Activated T-helper 1 cell treated with anti-CD3 and anti-CD28 coated beads, Interleukin-12 subunit alpha, Interleukin-12 subunit beta, Interleukin-2, Interleukin-4 antibody, amounts not matched to agents 30 ng/mL and 10 ng/mL and 1 ng/mL, durations not matched to agents 14 hours and 24 hours and 36 hours (primary cell): ENCODE results near the gene MIAT. TPM values are rescaled to one million over a fixed set of nuclear protein-coding genes. Genes with fewer than 3 reads are reported as not detected.

Experiments
- DNase-seq: peaks from one replicate; pipeline ENCODE4 v3.0.0; 2021; ENCODE audit warnings: low spot score
- H3K27ac Mint-ChIP-seq: one replicate; pipeline ENCODE4 v1.8.0; 2021; ENCODE audit warnings: mild to moderate bottlenecking, mixed read lengths
- H3K27me3 Mint-ChIP-seq: one replicate; pipeline ENCODE4 v1.8.0; 2022; ENCODE audit warnings: mild to moderate bottlenecking, moderate library complexity, mixed read lengths; ENCODE audit not compliant: insufficient read depth
- H3K36me3 Mint-ChIP-seq: one replicate; pipeline ENCODE4 v1.8.0; 2021; ENCODE audit warnings: low read depth, mixed read lengths
- H3K4me1 Mint-ChIP-seq: one replicate; pipeline ENCODE4 v1.8.0; 2021; ENCODE audit warnings: low read depth, mixed read lengths
- H3K4me3 Mint-ChIP-seq: one replicate; pipeline ENCODE4 v1.8.0; 2021; ENCODE audit warnings: mild to moderate bottlenecking, moderate library complexity, mixed read lengths
- H3K9me3 Mint-ChIP-seq: one replicate; pipeline ENCODE4 v1.8.0; 2021; ENCODE audit warnings: mixed read lengths
- intact Hi-C: fragments of 100-400 bp; cut with micrococcal nuclease; formaldehyde crosslinking; loops from one replicate; pipeline ENCODE4 v1.15.1; 2024
- total RNA-seq: library from RNA; stranded (reverse); gene quantifications from 2 replicates; pipeline ENCODE4 v1.2.3, GENCODE V29; 2022

MIAT gene
- total RNA-seq, 1 donor from 2014 or later, result 39.8 TPM

DNA sequence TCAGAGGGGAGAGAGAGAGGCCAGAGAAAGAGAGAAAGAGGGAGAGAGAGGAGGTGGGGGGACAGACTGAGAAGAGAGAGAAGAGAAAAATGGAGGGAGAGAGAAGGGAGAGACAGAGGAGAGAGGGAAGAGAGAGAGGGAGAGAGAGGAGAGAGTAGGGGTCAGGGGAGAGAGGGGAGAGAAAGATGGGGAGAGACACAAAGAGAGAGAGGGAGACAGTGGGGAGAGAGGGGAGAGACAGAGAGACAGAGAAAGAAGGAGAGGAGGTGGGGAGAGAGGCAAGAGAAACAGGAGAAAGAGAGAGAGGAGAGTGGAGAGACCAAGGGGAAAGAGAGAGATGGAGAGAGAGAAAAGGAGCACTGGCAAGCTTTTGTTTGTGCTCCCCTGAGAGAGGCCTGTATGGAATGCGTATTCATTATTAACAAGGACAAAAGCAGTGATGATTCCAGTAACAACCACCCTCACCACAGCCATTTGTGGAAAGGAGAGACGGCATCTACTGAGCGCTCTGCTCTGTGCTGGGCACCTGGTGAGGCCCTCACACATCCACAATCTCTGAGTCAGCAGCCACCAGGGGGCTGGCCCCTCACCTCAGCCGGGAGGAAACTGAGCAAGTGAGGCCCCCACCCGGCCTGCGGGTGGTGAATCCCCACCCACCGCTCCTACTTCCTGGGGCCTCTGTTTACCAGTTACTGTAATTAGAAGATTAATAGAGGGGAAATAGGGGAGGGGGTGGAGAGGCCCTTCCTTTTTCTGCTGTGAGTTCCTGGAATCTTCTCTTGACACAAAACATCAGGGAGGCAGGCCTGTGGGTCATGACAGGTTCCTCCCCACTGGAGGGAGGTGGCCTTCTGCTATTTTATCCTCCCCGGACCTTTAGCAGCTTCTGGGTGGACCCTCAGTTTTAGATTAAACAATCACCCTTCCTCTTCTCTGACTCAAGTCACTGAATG, 14.6 kb upstream of the MIAT start:
- Mint-ChIP-seq H3K9me3 (no peaks in the 10 kb centered on the region), H3K4me3 (peak overlapping the region; percentile 79), H3K36me3 (no peaks in the 10 kb centered on the region), H3K4me1 (peaks cover 81% of the 10 kb centered on the region), H3K27ac (peak overlapping the region; percentile 99), H3K27me3 (no peaks in the 10 kb centered on the region)
- peak; percentile 75 for DNase-seq
- intact Hi-C loops, result loop anchor here (1.0 kb wide), 1 partner anchor 30 kb away; no protein-coding TSS in a partner anchor

DNA sequence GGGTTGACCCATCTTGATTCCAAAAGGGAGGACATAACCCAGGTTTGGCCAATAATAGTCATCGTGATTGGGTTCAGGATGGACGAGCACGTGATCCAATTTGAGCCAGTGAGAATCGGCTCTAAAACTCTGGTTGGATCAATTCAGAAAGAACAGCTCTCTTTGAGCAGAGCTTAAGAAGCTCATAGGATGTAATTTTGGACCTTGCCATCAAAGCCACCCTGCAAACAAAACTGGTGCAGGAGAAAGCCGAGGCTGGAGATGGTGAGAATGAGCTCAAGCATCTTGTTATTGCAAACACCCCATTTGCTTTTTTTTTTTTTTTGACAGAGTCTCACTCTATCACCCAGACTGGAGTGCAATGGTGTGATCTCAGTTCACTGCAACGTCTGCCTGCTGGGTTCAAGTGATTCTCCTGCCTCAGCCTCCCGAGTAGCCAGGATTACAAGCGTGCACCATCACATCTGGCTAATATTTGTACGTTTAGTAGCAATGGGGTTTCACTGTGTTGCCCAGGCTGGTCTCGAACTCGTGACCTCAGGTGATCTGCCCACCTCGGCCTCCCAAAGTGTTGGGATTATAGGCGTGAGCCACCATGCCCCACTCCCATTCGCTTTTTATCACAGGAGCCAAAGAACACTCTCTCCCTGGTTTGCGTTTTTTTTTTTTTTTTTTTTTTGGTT, 13.8 kb upstream of the MIAT start:
- Mint-ChIP-seq H3K4me3 (peak overlapping the region; percentile 79), H3K27ac (peak overlapping the region; percentile 99), H3K27me3 (no peaks in the 10 kb centered on the region), H3K9me3 (no peaks in the 10 kb centered on the region), H3K36me3 (no peaks in the 10 kb centered on the region), H3K4me1 (peaks cover 89% of the 10 kb centered on the region)
- DNase-seq, result no peak
- intact Hi-C loops, result no loop called here

DNA sequence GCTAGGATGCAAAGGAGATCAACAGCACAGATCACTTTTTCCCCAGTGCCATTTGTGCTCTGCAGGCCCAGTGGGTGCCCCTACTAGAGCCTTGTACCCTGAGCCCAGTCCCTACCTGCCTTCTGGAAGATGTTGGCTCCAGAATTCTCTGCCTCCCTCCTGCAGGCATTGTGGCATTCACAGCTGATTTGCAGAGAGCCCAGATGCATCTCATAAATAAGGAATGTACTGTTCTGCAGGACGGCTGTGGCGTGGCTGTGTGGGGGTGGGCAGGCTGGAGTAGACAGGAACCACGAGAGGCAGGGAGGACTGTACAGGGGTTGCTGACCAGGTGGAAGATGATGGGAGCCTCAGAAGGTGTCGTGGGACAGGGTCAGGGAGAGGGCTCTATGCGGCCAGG, 11.2 kb upstream of the MIAT start:
- no peaks in the 10 kb centered on the region for H3K9me3 Mint-ChIP-seq
- no peak overlapping the region for H3K4me3 Mint-ChIP-seq
- peaks cover 97% of the 10 kb centered on the region for H3K4me1 Mint-ChIP-seq
- intact Hi-C loops, result no loop called here
- no peak for DNase-seq
- H3K27ac Mint-ChIP-seq, result no peak overlapping the region
- H3K36me3 Mint-ChIP-seq, result no peaks in the 10 kb centered on the region
- no peaks in the 10 kb centered on the region for H3K27me3 Mint-ChIP-seq

DNA sequence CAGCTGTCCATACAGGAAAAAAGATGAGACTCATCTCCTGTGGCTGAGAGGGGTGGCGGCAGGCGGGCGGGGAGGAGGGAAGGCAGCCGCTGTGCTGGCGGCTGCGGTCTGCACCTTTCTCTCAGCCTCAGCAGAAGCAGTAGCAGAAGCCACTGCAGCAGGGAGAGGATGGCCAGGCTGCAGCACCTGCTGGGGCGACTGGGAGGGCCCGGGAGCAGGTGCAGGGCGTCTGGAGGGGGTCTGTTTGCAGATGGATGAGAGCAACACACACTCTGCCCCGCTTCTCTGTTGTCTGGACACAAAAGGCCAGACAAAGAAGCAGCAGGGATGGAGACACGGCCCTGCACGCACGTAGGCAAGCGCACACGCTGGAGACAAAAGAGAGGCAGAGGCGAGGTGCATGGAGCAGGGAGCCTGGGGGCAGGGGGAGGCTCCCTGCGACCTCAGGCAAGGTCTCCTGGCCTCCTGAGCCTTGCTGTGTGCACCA, 9.3 kb upstream of the MIAT start:
- Mint-ChIP-seq H3K36me3 (no peaks in the 10 kb centered on the region), H3K27ac (peak overlapping the region; percentile 69), H3K9me3 (no peaks in the 10 kb centered on the region), H3K4me1 (peaks cover 85% of the 10 kb centered on the region), H3K27me3 (peaks cover 2% of the 10 kb centered on the region), H3K4me3 (peak overlapping the region; percentile 69)
- intact Hi-C loops, result no loop called here
- DNase-seq, result peak; percentile 40

GRCh38 chr22:26648528-26649388, 8.6 kb upstream of the MIAT start:
- Mint-ChIP-seq H3K9me3 (no peaks in the 10 kb centered on the region), H3K4me1 (peaks cover 78% of the 10 kb centered on the region), H3K27ac (peak overlapping the region; percentile 35), H3K27me3 (peaks cover 9% of the 10 kb centered on the region), H3K4me3 (peak overlapping the region; percentile 69), H3K36me3 (no peaks in the 10 kb centered on the region)
- DNase-seq, result no peak
- intact Hi-C loops, result no loop called here

GRCh38 chr22:26650722-26651421, 6.5 kb upstream of the MIAT start:
- DNase-seq, result no peak
- Mint-ChIP-seq H3K4me3 (no peak overlapping the region), H3K4me1 (peaks cover 57% of the 10 kb centered on the region), H3K27ac (peak overlapping the region; percentile 11), H3K36me3 (no peaks in the 10 kb centered on the region), H3K9me3 (no peaks in the 10 kb centered on the region), H3K27me3 (peaks cover 19% of the 10 kb centered on the region)
- intact Hi-C loops, result no loop called here

- no peak overlapping the region for H3K27ac Mint-ChIP-seq
- peaks cover 47% of the 10 kb centered on the region for H3K4me1 Mint-ChIP-seq
- H3K4me3 Mint-ChIP-seq, result no peak overlapping the region
- no peaks in the 10 kb centered on the region for H3K36me3 Mint-ChIP-seq
- peaks cover 19% of the 10 kb centered on the region for H3K27me3 Mint-ChIP-seq
- no peak for DNase-seq
- intact Hi-C loops, result no loop called here
- H3K9me3 Mint-ChIP-seq, result no peaks in the 10 kb centered on the region
Measured at GRCh38 chr22:26651815-26652214, 5.6 kb upstream of the MIAT start.

GRCh38 chr22:26658161-26658560, 773 bp downstream of the MIAT start:
- peaks cover 12% of the 10 kb centered on the region for H3K36me3 Mint-ChIP-seq
- H3K4me3 Mint-ChIP-seq, result peak overlapping the region; percentile 95
- DNase-seq, result no peak
- no peaks in the 10 kb centered on the region for H3K9me3 Mint-ChIP-seq
- peaks cover 39% of the 10 kb centered on the region for H3K4me1 Mint-ChIP-seq
- intact Hi-C loops, result loop anchor here (1.0 kb wide), 1 partner anchor 227 kb away; no protein-coding TSS in a partner anchor
- peak overlapping the region; percentile 91 for H3K27ac Mint-ChIP-seq
- peaks cover 16% of the 10 kb centered on the region for H3K27me3 Mint-ChIP-seq

GRCh38 chr22:26658671-26659478, 1.5 kb downstream of the MIAT start:
- H3K4me3 Mint-ChIP-seq, result peak overlapping the region; percentile 95
- intact Hi-C loops, result loop anchor here (1.0 kb wide), 4 partner anchors 13 to 228 kb away; partner anchors contain the start of genes HPS4, SRRD and TPST2
- peak overlapping the region; percentile 89 for H3K27ac Mint-ChIP-seq
- peak; percentile 78 for DNase-seq
- peaks cover 9% of the 10 kb centered on the region for H3K27me3 Mint-ChIP-seq
- H3K9me3 Mint-ChIP-seq, result no peaks in the 10 kb centered on the region
- H3K4me1 Mint-ChIP-seq, result peaks cover 46% of the 10 kb centered on the region
- peaks cover 18% of the 10 kb centered on the region for H3K36me3 Mint-ChIP-seq

- Mint-ChIP-seq H3K4me3 (peak overlapping the region; percentile 19), H3K27ac (peak overlapping the region; percentile 79), H3K27me3 (no peaks in the 10 kb centered on the region), H3K36me3 (peaks cover 25% of the 10 kb centered on the region), H3K4me1 (peaks cover 60% of the 10 kb centered on the region), H3K9me3 (no peaks in the 10 kb centered on the region)
- no peak for DNase-seq
- intact Hi-C loops, result loop anchor here (10.0 kb wide), 1 partner anchor 906 kb away; no protein-coding TSS in a partner anchor
Measured at GRCh38 chr22:26660356-26660755, 3.0 kb downstream of the MIAT start.

- peaks cover 67% of the 10 kb centered on the region for H3K4me1 Mint-ChIP-seq
- peak overlapping the region; percentile 27 for H3K27ac Mint-ChIP-seq
- H3K27me3 Mint-ChIP-seq, result no peaks in the 10 kb centered on the region
Measured at GRCh38 chr22:26660961-26661578, 3.7 kb downstream of the MIAT start.

More at GRCh38 chr22:26660961-26661578, 3.7 kb downstream of the MIAT start:
- peak overlapping the region; percentile 39 for H3K4me3 Mint-ChIP-seq
- H3K9me3 Mint-ChIP-seq, result no peaks in the 10 kb centered on the region
- no peak for DNase-seq
- peaks cover 29% of the 10 kb centered on the region for H3K36me3 Mint-ChIP-seq
- intact Hi-C loops, result loop anchor here (10.0 kb wide), 1 partner anchor 906 kb away; no protein-coding TSS in a partner anchor
